AG09309 (cell line): ENCODE measurements around the gene SLC9A5.
A peak's percentile ranks its signal among the peaks of the same experiment; 100 is the strongest.

Experiments
- DNase-seq: peaks from one replicate; pipeline ENCODE4 v3.0.0-alpha.2; 2010; ENCODE audit warnings: low read depth
- H3K4me3 ChIP-seq: 2 replicates; pipeline ENCODE4 v1.5.1; 2011; ENCODE audit warnings: mild to moderate bottlenecking, low read depth, low read length, moderate library complexity; ENCODE audit not compliant: control insufficient read depth
- TF ChIP-seq, protein P1 (sequence below): IDR thresholded peaks from 2 replicates; pipeline ENCODE4 v1.5.1; 2011; ENCODE audit warnings: mild to moderate bottlenecking, low read depth, low read length, inconsistent platforms; ENCODE audit not compliant: insufficient read depth, control insufficient read depth; ENCODE audit errors: missing control alignments

SLC9A5 gene

DNA sequence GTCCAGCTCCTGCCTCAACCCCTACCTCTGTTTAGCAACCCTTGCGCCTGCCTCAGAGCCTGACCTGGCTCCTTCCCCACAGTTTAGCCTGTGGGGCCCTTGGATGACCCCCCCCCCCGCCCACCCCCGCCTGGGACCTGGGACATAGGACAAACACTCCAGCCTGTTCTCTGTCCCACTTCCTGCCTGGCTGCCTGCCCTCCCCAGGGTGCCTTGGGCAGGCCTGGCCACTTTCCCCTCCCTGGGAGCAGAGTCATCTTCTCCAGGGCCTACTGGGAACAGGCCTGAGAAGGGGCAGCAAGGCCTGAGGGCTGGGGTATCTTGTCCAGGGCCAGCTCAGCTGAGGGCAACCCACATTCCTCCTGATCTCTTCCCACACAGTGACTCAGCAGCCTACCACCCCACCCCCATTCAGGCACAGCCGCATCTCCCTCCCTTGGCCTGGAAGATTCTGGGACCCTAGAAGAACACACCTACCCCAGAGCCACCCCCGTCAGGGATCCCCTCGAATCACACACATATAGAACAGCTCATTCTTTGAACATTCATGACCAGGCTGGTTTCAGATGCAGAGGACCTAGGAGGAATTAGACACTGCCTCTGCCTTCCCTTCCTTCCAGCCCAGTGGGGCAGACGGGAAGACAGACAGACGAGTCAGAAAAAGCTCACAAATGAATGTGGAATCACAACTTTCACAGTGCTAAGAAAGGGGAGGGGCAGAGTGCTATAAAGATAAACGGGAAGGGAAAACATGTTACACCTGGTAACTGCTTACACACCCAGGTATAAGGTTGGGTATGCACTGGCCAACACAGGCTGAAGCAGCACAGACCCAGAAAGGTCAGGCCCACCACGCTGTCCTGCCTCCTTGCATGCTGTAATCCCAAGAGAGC lies 7.5 kb upstream of the SLC9A5 start:
- peak; percentile 64 for DNase-seq
- TF ChIP-seq, protein P1, sequence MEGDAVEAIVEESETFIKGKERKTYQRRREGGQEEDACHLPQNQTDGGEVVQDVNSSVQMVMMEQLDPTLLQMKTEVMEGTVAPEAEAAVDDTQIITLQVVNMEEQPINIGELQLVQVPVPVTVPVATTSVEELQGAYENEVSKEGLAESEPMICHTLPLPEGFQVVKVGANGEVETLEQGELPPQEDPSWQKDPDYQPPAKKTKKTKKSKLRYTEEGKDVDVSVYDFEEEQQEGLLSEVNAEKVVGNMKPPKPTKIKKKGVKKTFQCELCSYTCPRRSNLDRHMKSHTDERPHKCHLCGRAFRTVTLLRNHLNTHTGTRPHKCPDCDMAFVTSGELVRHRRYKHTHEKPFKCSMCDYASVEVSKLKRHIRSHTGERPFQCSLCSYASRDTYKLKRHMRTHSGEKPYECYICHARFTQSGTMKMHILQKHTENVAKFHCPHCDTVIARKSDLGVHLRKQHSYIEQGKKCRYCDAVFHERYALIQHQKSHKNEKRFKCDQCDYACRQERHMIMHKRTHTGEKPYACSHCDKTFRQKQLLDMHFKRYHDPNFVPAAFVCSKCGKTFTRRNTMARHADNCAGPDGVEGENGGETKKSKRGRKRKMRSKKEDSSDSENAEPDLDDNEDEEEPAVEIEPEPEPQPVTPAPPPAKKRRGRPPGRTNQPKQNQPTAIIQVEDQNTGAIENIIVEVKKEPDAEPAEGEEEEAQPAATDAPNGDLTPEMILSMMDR: no peak
- no peak overlapping the region for H3K4me3 ChIP-seq

DNA sequence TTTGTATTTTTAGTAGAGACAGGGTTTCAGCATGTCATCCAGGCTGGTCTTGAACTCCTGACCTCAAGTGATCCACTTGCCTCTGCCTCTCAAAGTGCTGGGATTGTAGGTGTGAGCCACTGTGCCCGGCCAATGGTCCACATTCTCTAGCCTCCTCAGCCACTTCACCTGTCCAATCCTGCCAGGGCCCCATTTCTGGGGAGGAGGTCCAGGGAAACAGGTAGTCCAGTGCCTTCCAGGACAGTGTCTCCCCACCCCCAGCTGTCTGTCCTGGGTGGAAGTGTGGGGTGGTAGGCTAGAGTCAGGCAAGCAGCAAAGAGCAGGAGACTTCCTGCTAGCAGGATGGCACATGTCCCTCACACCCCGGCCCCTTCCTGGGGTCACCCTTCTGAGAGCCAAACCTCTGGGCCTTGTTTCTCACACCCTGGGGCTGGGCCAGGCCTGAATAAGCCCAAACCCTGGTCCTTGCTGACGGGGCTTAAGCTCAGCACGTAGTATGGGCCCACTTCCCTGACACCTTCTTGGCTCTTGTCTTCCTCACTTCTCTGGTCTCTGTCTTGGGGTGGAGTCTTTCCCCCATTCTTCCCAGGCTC lies 6.5 kb upstream of the SLC9A5 start:
- DNase-seq: no peak
- H3K4me3 ChIP-seq: no peak overlapping the region
- TF ChIP-seq, protein P1: no peak

DNA sequence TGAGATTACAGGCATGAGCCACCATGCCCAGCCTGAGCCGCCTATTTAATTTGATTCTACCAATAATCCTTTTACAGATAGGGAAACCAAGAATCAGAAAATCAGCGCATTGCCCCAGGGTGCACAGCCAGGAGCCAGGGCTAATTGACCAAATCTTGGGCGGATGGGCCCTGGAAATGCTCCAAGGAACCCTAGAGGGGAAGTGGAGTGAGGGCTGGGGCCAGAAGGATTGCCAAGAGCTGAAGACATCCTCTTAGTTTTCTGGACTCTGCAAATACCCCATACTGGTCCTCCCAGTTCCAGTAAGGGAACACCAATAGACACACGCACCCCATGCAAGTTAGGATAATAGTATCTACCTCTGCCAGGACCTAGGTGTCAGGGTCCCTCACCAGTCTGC lies 5.3 kb upstream of the SLC9A5 start:
- TF ChIP-seq, protein P1: no peak

DNA sequence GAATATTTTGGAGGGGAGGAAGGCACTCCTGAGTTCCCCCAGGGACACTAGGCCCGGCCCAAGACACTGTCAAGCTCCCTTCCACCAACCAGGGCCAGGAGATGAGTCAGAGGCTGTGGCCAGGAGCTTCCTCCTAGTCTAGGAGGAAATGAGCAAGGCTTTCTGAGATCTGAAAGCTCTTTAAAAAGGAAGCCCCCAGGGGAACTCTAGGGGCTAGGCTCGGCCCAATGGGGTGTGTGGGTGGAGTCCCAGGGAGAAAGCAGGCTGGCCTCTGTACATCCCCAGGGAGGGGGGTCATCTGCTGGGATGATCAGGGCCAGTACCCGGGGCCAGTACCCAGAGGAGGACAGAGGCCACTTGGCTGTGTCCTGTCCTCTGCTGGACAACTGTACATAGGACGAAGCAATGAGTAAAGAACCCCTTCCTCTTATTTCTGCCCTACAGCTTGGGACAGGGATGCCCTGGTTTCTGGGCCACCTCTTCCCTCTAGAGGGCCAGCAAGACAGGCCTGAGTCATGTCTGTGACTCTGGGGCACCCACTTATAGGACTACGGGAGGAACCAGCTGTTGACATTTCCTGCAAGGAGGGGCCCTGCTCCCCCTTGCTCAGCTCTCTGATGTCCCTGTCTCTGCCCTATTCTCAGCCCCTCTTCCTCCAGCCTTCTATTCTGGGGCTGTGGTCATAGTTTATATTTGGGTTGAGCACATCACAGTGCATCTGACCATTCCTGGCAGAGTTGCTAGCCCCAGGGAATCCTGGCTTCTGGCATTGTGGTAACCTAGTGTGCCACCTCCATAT lies 4.2 kb upstream of the SLC9A5 start:
- no peak overlapping the region for H3K4me3 ChIP-seq
- TF ChIP-seq, protein P1: no peak
- peak; percentile 59 for DNase-seq

More for the DNA sequence above, 5.3 kb upstream of the SLC9A5 start:
- no peak for DNase-seq
- no peak overlapping the region for H3K4me3 ChIP-seq

DNA sequence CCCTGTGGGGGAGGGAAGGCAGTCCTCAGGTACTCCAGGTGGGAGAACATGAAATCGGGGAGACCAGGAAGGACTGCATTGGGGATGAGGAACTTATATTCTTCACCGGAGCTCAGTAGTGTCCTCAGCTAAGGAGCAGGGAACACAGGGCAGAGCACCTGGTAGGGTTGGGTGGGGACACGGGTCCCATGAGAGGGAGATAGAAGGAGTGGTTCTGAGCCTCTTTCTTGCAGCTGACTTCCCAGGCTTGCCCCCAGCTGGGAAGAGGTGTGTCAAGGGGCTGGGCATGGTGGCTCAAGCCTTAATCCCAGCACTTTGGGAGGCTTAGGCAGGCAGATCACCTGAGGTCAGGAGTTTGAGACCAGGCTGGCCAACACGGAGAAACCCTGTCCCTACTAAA lies 3.6 kb upstream of the SLC9A5 start:
- no peak for DNase-seq
- H3K4me3 ChIP-seq: no peak overlapping the region; the same call in 1 of the 2 replicates
- TF ChIP-seq, protein P1: no peak

DNA sequence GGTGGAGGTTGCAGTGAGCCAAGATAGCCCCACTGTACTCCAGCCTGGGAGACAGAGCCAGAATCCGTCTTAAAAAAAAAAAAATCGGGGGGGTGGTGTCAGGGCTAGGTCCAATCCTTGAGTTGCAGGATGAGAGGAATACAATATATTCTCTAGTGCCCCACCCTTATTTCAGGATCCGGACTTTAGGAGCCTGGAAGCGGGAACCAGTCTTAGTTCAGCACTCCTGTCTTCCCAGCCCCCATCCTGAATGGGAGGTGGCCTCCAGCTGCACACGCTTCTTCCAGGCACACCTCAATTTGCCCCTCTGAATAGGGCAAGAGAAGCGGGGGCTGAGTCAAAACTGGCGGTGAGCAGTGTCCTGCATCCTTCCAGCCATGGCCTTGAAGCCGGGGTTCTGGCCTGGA lies 3.1 kb upstream of the SLC9A5 start:
- TF ChIP-seq, protein P1: no peak
- peak overlapping the region; percentile 76 for H3K4me3 ChIP-seq

More for the DNA sequence above, 3.1 kb upstream of the SLC9A5 start:
- DNase-seq: no peak
